Regular cardiac myocyte (primary cell): Measurements from ENCODE around the gene SMIM9. TPM values are rescaled to one million over a fixed set of nuclear protein-coding genes. Genes with fewer than 3 reads are reported as not detected.

Source experiments
- total RNA-seq: library from RNA; depleted of rRNA; stranded (reverse); fragments of >200 nt; gene quantifications from 2 replicates; pipeline ENCODE4 v1.2.3, GENCODE V29; 2014

SMIM9 gene
- total RNA-seq, result not detected in 2 replicates

GRCh38 chrX:154834562-154834961 lies at the start of gene SMIM9:
Gene SMIM9 (minus strand): TSS chrX:154834662. CDS start chrX:154830856, 3,806 bp downstream.

GRCh38 chrX:154804957-154805695 lies 29.3 kb downstream of the SMIM9 start, which contains the start of gene MPP1:
Gene MPP1 (minus strand): TSS chrX:154805485. CDS start chrX:154805373, 112 bp downstream.

Other genes with a start within 250 kb of the SMIM9 start
- not detected in 2 replicates for gene CTAG1A, start 249.5 kb downstream of the SMIM9 start, total RNA-seq
- gene CTAG1B, start 215.4 kb downstream of the SMIM9 start, total RNA-seq, result not detected in 2 replicates
- not detected in 2 replicates for gene CTAG2, start 181.1 kb downstream of the SMIM9 start, total RNA-seq
- 7.3 and 20.0 TPM in 2 replicates for gene GAB3, start 83.6 kb downstream of the SMIM9 start, total RNA-seq
- 37.5 and 92.8 TPM in 2 replicates for gene DKC1, start 71.8 kb downstream of the SMIM9 start, total RNA-seq
- gene MPP1, start 29.2 kb downstream of the SMIM9 start, total RNA-seq, result 20.9 and 42.9 TPM in 2 replicates
- gene F8A1, start 51.7 kb upstream of the SMIM9 start, total RNA-seq, result 0.19 and 0.56 TPM in 2 replicates
- 2.7 and 7.9 TPM in 2 replicates for gene F8, start 188.1 kb upstream of the SMIM9 start, total RNA-seq
- 42.4 and 59.8 TPM in 2 replicates for gene FUNDC2, start 192.2 kb upstream of the SMIM9 start, total RNA-seq
- 9.9 and 11.7 TPM in 2 replicates for gene CMC4, start 236.5 kb upstream of the SMIM9 start, total RNA-seq
- 2.5 and 5.2 TPM in 2 replicates for gene MTCP1, start 236.5 kb upstream of the SMIM9 start, total RNA-seq
- gene BRCC3, start 236.8 kb upstream of the SMIM9 start, total RNA-seq, result 11.0 and 22.0 TPM in 2 replicates